K562 (cell line): ENCODE data around the gene CAPN2. TPM values are rescaled to one million over a fixed set of nuclear protein-coding genes. Genes with fewer than 3 reads are reported as not detected.

Experiments used
- ATAC-seq: fragments of 200-7000 bp; cut with Tn5 transposase; 3 replicates; pipeline ENCODE4 v1.9.1; 2020; ENCODE audit warnings: moderate library complexity
- BruUV-seq: library from RNA; stranded (reverse); fragments of 400-500 nt; replicated peaks from 2 replicates; lab custom pipeline; 2021; lab: Mats Ljungman, UMichigan
- CTCF ChIA-PET: fragments of 300-600 bp; formaldehyde crosslinking; extraction: SDS; loops from one replicate; lab custom pipeline; 2021; ENCODE audit warnings: low intra/inter-chr PET ratio; lab: Yijun Ruan, JAX
- POLR2A ChIA-PET: fragments of 300-600, 350-650 bp; sonication (Branson Sonifier 250); formaldehyde crosslinking; extraction: SDS; loops from one replicate; lab custom pipeline; 2021; ENCODE audit warnings: antibody characterized with exemption, inconsistent platforms; lab: Yijun Ruan, JAX
- DNase-seq, 4 experiments: peaks; one replicate each; pipeline versions ENCODE4 v3.0.0 to v3.0.0-alpha.2; 2011 to 2018; ENCODE audit warnings: low spot score in 3 of 4, mixed read lengths in 3 of 4; ENCODE audit errors: extremely low read depth in 1 of 4
- FAIRE-seq: peaks from 2 replicates; lab custom pipeline; 2011; peaks lifted over from hg19 to GRCh38; lab: Jason Lieb, UNC
- H2AFZ ChIP-seq: 2 replicates; pipeline ENCODE4 v1.6.0; 2011; ENCODE audit warnings: low read depth, low read length, control low read depth, inconsistent platforms
- H3K27ac ChIP-seq: fragments of 200-600 bp; 3 replicates; pipeline ENCODE4 v1.8.0; 2011; ENCODE audit warnings: low read depth, mild to moderate bottlenecking, control low read depth, inconsistent platforms, low read length, moderate library complexity, mixed read lengths; ENCODE audit errors: extremely low read depth
- H3K27me3 ChIP-seq, 2 experiments: fragments of 300-600 bp in 1 of 2; 2 replicates in 1 of 2; 3 replicates in 1 of 2; pipeline versions ENCODE4 v1.6.0 to v1.8.0; 2011; ENCODE audit warnings: inconsistent platforms in 2 of 2, low read length in 2 of 2, mild to moderate bottlenecking in 1 of 2, mixed read lengths in 1 of 2, moderate library complexity in 1 of 2; ENCODE audit not compliant: control insufficient read depth in 2 of 2, insufficient read depth in 2 of 2
- H3K36me3 ChIP-seq: fragments of 300-600 bp; 3 replicates; pipeline ENCODE4 v1.8.0; 2011; ENCODE audit warnings: mild to moderate bottlenecking, low read length, inconsistent platforms; ENCODE audit not compliant: control insufficient read depth, insufficient read depth
- H3K4me1 ChIP-seq, 2 experiments: fragments of 200-600 bp in 1 of 2; replicated peaks in 1 of 2; 2 replicates in 1 of 2; 3 replicates in 1 of 2; pipeline versions ENCODE4 v1.5.1 to v1.8.0; 2011; ENCODE audit warnings: inconsistent platforms in 2 of 2, low read length in 2 of 2, mild to moderate bottlenecking in 1 of 2, mixed read lengths in 1 of 2, moderate library complexity in 1 of 2; ENCODE audit not compliant: control insufficient read depth in 2 of 2, insufficient read depth in 2 of 2
- H3K4me2 ChIP-seq: 2 replicates; pipeline ENCODE4 v1.6.1; 2011; ENCODE audit warnings: low read length, control low read depth, inconsistent platforms, mixed read lengths; ENCODE audit not compliant: insufficient read depth
- H3K4me3 ChIP-seq: fragments of 200-600 bp; sonication (generic), shearing (Covaris generic); 2 replicates; pipeline ENCODE4 v1.5.1; 2016; ENCODE audit warnings: control low read depth, inconsistent platforms
- H3K79me2 ChIP-seq: fragments of 200-600 bp; 3 replicates; pipeline ENCODE4 v1.8.0; 2011; ENCODE audit warnings: low read length, inconsistent platforms; ENCODE audit not compliant: control insufficient read depth, insufficient read depth
- H3K9ac ChIP-seq, 2 experiments: 2 replicates each; pipeline versions ENCODE4 v1.6.0 to v1.6.1; 2011; ENCODE audit warnings: low read depth in 2 of 2, low read length in 2 of 2, control low read depth in 1 of 2, inconsistent platforms in 1 of 2, mild to moderate bottlenecking in 1 of 2, mixed read lengths in 1 of 2; ENCODE audit not compliant: insufficient read depth in 1 of 2
- H3K9me1 ChIP-seq: one replicate; pipeline ENCODE4 v1.6.0; 2011; ENCODE audit warnings: inconsistent platforms, mild to moderate bottlenecking, low read length, moderate library complexity; ENCODE audit not compliant: control insufficient read depth, insufficient read depth
- H3K9me3 ChIP-seq: replicated peaks from 2 replicates; pipeline ENCODE4 v1.5.1; 2011; ENCODE audit warnings: low read depth, low read length, inconsistent platforms; ENCODE audit not compliant: control insufficient read depth, insufficient read depth
- H4K20me1 ChIP-seq: replicated peaks from 2 replicates; pipeline ENCODE4 v1.6.1; 2011; ENCODE audit warnings: low read length, inconsistent platforms, mixed read lengths; ENCODE audit not compliant: control insufficient read depth, insufficient read depth
- COPS2 ChIP-seq: fragments of 450-650 bp; conservative IDR thresholded peaks from 2 replicates; pipeline ENCODE4 v1.6.1; 2016; ENCODE audit warnings: mild to moderate bottlenecking, moderate library complexity
- EP300 ChIP-seq: IDR thresholded peaks from 2 replicates; pipeline ENCODE4 v1.6.1; 2012; ENCODE audit warnings: low read length, improper control_type of control experiment
- HMGXB4 ChIP-seq: sonication (generic); formaldehyde crosslinking; IDR thresholded peaks from 2 replicates; pipeline ENCODE4 v1.8.1; 2023; ENCODE audit warnings: mild to moderate bottlenecking, missing genetic modification reagents
- JUND ChIP-seq, 2 experiments: IDR thresholded peaks; 2 replicates in 1 of 2; 3 replicates in 1 of 2; pipeline ENCODE4 v1.6.1; 2011; ENCODE audit warnings: borderline replicate concordance in 2 of 2, low read depth in 2 of 2, low read length in 2 of 2, improper control_type of control experiment in 1 of 2, missing biosample characterization in 1 of 2, missing genetic modification characterization in 1 of 2, missing genetic modification reagents in 1 of 2
- SAFB2 ChIP-seq: fragments of 200-400 bp; formaldehyde crosslinking; IDR thresholded peaks from 2 replicates; pipeline ENCODE4 v1.6.1; 2018; ENCODE audit warnings: borderline replicate concordance, low read length, low read depth, moderate library complexity; ENCODE audit not compliant: severe bottlenecking
- SIN3B ChIP-seq: fragments of 450-650 bp; IDR thresholded peaks from 2 replicates; pipeline ENCODE4 v1.6.1; 2017; ENCODE audit warnings: low read depth, mild to moderate bottlenecking, moderate library complexity
- TGIF2 ChIP-seq: sonication (generic); formaldehyde crosslinking; IDR thresholded peaks from 2 replicates; pipeline ENCODE4 v1.8.1; 2022; ENCODE audit warnings: mild to moderate bottlenecking, missing genetic modification reagents, moderate library complexity
- YBX1 ChIP-seq: fragments of 450-650 bp; IDR thresholded peaks from 2 replicates; pipeline ENCODE4 v1.7.1; 2016; ENCODE audit warnings: mild to moderate bottlenecking
- ZBTB17 ChIP-seq: fragments of 450-650 bp; formaldehyde crosslinking; IDR thresholded peaks from 2 replicates; pipeline ENCODE4 v1.4.0; 2020; ENCODE audit warnings: mild to moderate bottlenecking
- ZNF512 ChIP-seq: IDR thresholded peaks from 2 replicates; pipeline ENCODE4 v1.6.1; 2016; ENCODE audit warnings: missing genetic modification characterization, missing compliant biosample characterization
- whole genome bisulfite sequencing: fragments of 100-300 bp; shearing (Covaris generic); methylation state at CpG from one replicate; pipeline ENCODE4 v1.1.6; 2016; ENCODE audit warnings: low coverage, mixed read lengths; ENCODE audit not compliant: insufficient coverage; ENCODE audit errors: missing lambda C conversion rate; 5-methylcytosine and 5-hydroxymethylcytosine counted together
- in situ Hi-C: fragments of 300-500 bp; cut with MboI; formaldehyde crosslinking; loops from 4 replicates; pipeline ENCODE4 v1.15.0; 2018; ENCODE audit warnings: inconsistent platforms, mixed read lengths
- intact Hi-C: fragments of 100-400 bp; cut with micrococcal nuclease; formaldehyde crosslinking; loops from 2 replicates; pipeline ENCODE4 v1.14.2; 2022
- polyA plus RNA-seq, 8 experiments: library from polyadenylated mRNA; depleted of rRNA in 4 of 8; stranded (reverse) in 5 of 8; unstranded in 3 of 8; fragments of >200 nt; fragmentation: Nextera tagmentation in 2 of 8; fragmentation: Illumina TruSeq in 1 of 8; extraction: Ambion mirVana in 2 of 8; extraction: Trizol in 1 of 8; gene quantifications; 2 replicates each; pipeline versions ENCODE4 v1.2.1 to v1.2.3, GENCODE V29; 2011 to 2014; ENCODE audit warnings: inconsistent platforms in 1 of 8, missing spikeins in 1 of 8
- total RNA-seq, 7 experiments: library from RNA; depleted of rRNA in 6 of 7; stranded (reverse); fragments of >200 nt in 6 of 7; fragmentation: Illumina TruSeq in 2 of 7; extraction: Trizol in 2 of 7; gene quantifications; 2 replicates each; pipeline versions ENCODE4 v1.2.1 to v1.2.3, GENCODE V29; 2011 to 2021; ENCODE audit warnings: low replicate concordance in 1 of 7

The CAPN2 gene
- total and polyA plus RNA-seq, 9 of the 15 experiments (the other 6 are each of a cell fraction or from before 2014, with no cell fraction given): 24.6 to 157 (median 101) TPM

GRCh38 chr1:223815020-223815853 is 102.9 kb downstream of the CAPN2 start:
- peaks cover 0 to 3% of the 10 kb centered on the region in 2 experiments; a peak in 3 of 5 replicates for H3K4me1 ChIP-seq
- H3K4me3 ChIP-seq: no peak overlapping the region
- ATAC-seq (peak; percentile 17), FAIRE-seq (no peak), DNase-seq (no peak)
- peak overlapping the region in 1 of 2 experiments; percentile 47; a peak in 1 of 4 replicates for H3K9ac ChIP-seq
- no peak overlapping the region for H3K27ac ChIP-seq
- no peak overlapping the region for H3K4me2 ChIP-seq
- ChIA-PET CTCF (no interaction called here), POLR2A (interaction anchor here (0.6 to 0.9 kb wide), 6 partner anchors 9 to 88 kb away, joined by 3 to 4 read pairs (median 3); no protein-coding TSS in a partner anchor)
- WGBS: 63% methylated on average over 4 of the region's 4 CpGs
- H3K27me3 ChIP-seq: no peaks in the 10 kb centered on the region
- BruUV-seq: no TSS peak
- peaks cover 72% of the 10 kb centered on the region for H3K36me3 ChIP-seq
- H4K20me1 ChIP-seq: no peaks in the 10 kb centered on the region
- H3K9me3 ChIP-seq: no peaks in the 10 kb centered on the region
- peaks cover 40% of the 10 kb centered on the region for H3K79me2 ChIP-seq
- no peak overlapping the region for H2AFZ ChIP-seq
- in situ Hi-C loops (no loop called here), intact Hi-C loops (loop anchor here (5.0 kb wide), 1 partner anchor 177 kb away; no protein-coding TSS in a partner anchor)
- H3K9me1 ChIP-seq: no peaks in the 10 kb centered on the region
- TF ChIP-seq COPS2 (no peak), SAFB2 (no peak), EP300 (no peak), JUND (IDR thresholded peaks at IDR 0.05; ENCODE audit: borderline replicate concordance, low read depth, low read length) (no peak), JUND (tag; IDR thresholded peaks at IDR 0.05; ENCODE audit: borderline replicate concordance, low read depth, low read length) (no peak), YBX1 (no peak), SIN3B (no peak), HMGXB4 (CRISPR knock-in tag) (no peak), ZBTB17 (no peak), TGIF2 (CRISPR knock-in tag) (no peak), ZNF512 (no peak)
